Adrenal gland (tissue), 5 donors: ENCODE measurements around the gene MRRF.

Source experiments
- CTCF ChIP-seq, 6 experiments: fragments of 450-650 bp in 4 of 6; fragments of 200-600 bp in 2 of 6; sonication (generic) in 1 of 6; IDR thresholded peaks; 1 replicate in 5 of 6; 2 replicates in 1 of 6; pipeline versions ENCODE4 v1.5.1 to v1.8.0; 2016 to 2021; ENCODE audit warnings: antibody characterized with exemption in 6 of 6, mild to moderate bottlenecking in 2 of 6, moderate library complexity in 1 of 6
- POLR2A ChIP-seq, 2 donors: fragments of 450-650 bp; IDR thresholded peaks; one replicate each; pipeline ENCODE4 v1.6.1; 2017; ENCODE audit warnings: antibody characterized with exemption in 2 of 2, mild to moderate bottlenecking in 2 of 2, moderate library complexity in 1 of 2
- donor health status: DM: no; HTN: no; CAD: no.

- TF ChIP-seq CTCF (IDR thresholded peaks at IDR 0.05) (no peak), POLR2A (IDR thresholded peaks at IDR 0.05) (no peak)
Observed at GRCh38 chr9:122342323-122343050, 77.8 kb downstream of the MRRF start.
